ENCODE measurements around the gene RBPJ.

GRCh38 chr4:26450418-26450817, 129.6 kb downstream of the RBPJ start:
- TF ChIP-seq CTCF (conservative IDR thresholded peaks at IDR 0.05; ENCODE audit: low read length) = no peak
- no peak for TF ChIP-seq EZH2phosphoT487 (IDR thresholded peaks at IDR 0.05; ENCODE audit: borderline replicate concordance, low read depth, low read length)
